ENCODE results near the gene STMND1. TPM values are rescaled to one million over a fixed set of nuclear protein-coding genes. Genes with fewer than 3 reads are reported as not detected.

The STMND1 gene
- total and polyA plus RNA-seq, 2 donors (not counting 1 experiment from before 2014, with no cell fraction given): not detected

- ChIA-PET CTCF (no interaction called here), POLR2A (no interaction called here)
- Histone ChIP-seq H3K9ac (ENCODE audit: low read length) (no peak overlapping the region), H3K79me2 (ENCODE audit: control insufficient read depth, insufficient read depth, low read length) (no peaks in the 10 kb centered on the region), H3K4me2 (replicated peaks; ENCODE audit: low read depth, low read length, poor library complexity, severe bottlenecking) (no peak overlapping the region), H3K4me1 (ENCODE audit: control insufficient read depth in 2 of 2, insufficient read depth in 2 of 2, low read length in 2 of 2) (no peaks in the 10 kb centered on the region), H3K9me3 (ENCODE audit: control extremely low read depth in 1 of 3, control insufficient read depth in 2 of 3, insufficient read depth in 1 of 3, low read length in 2 of 3) (no peaks in the 10 kb centered on the region), H3K27me3 (replicated peaks in 1 of 4; ENCODE audit: control extremely low read depth in 1 of 4, control insufficient read depth in 3 of 4, insufficient read depth in 4 of 4, low read length in 3 of 4) (peaks cover 0 to 9% (median 6%) of the 10 kb centered on the region in 4 experiments), H2AFZ (ENCODE audit: insufficient read depth, low read depth, low read length, poor library complexity, severe bottlenecking) (no peak overlapping the region), H3K36me3 (replicated peaks in 1 of 2; ENCODE audit: control extremely low read depth in 1 of 2, control insufficient read depth in 1 of 2, extremely low read depth in 1 of 2, insufficient read depth in 2 of 2, low read length in 1 of 2) (no peaks in the 10 kb centered on the region), H4K20me1 (ENCODE audit: control insufficient read depth, insufficient read depth, low read length, poor library complexity, severe bottlenecking) (no peaks in the 10 kb centered on the region), H3K27ac (ENCODE audit: low read length in 2 of 2) (no peak overlapping the region), H3K4me3 (ENCODE audit: control extremely low read depth in 1 of 5, extremely low read depth in 1 of 5, insufficient read depth in 1 of 5, low read depth in 2 of 5, low read length in 4 of 5) (no peak overlapping the region)
- H3K4me3 Mint-ChIP-seq: no peak overlapping the region
- no peaks in the 10 kb centered on the region for H3K9me3 Mint-ChIP-seq (ENCODE audit: insufficient read depth)
- DNase-seq (no peak), ATAC-seq (ENCODE audit: low read depth) (no peak)
- TF ChIP-seq CTCF (IDR thresholded peaks at IDR 0.05) (no peak), EZH2 (IDR thresholded peaks at IDR 0.05; ENCODE audit: borderline replicate concordance, insufficient read depth, low read depth, low read length, poor library complexity, severe bottlenecking) (no peak)
- H3K27ac Mint-ChIP-seq: no peak overlapping the region
- 89% methylated on average over 6 of the region's 6 CpGs for WGBS (ENCODE audit: insufficient coverage)
- intact Hi-C loops (cut with micrococcal nuclease): no loop called here
- H3K27me3 Mint-ChIP-seq: peaks cover 28% of the 10 kb centered on the region
- H3K4me1 Mint-ChIP-seq: no peaks in the 10 kb centered on the region
Observed at GRCh38 chr6:17096096-17096495, 5.8 kb upstream of the STMND1 start.

GRCh38 chr6:17096652-17097051 lies 5.2 kb upstream of the STMND1 start:
- peaks cover 0 to 3% (median 0%) of the 10 kb centered on the region in 3 donors for H3K9me3 ChIP-seq (ENCODE audit: control extremely low read depth in 1 of 3, control insufficient read depth in 2 of 3, insufficient read depth in 1 of 3, low read length in 2 of 3)
- POLR2A ChIA-PET: no interaction called here
- TF ChIP-seq EZH2 (IDR thresholded peaks at IDR 0.05; ENCODE audit: borderline replicate concordance, insufficient read depth, low read depth, low read length, poor library complexity, severe bottlenecking) (no peak), CTCF (IDR thresholded peaks at IDR 0.05) (no peak)
- no peaks in the 10 kb centered on the region for H3K4me1 ChIP-seq (ENCODE audit: control insufficient read depth in 2 of 2, insufficient read depth in 2 of 2, low read length in 2 of 2)
- peaks cover 0 to 9% (median 6%) of the 10 kb centered on the region in 4 experiments for H3K27me3 ChIP-seq (replicated peaks in 1 of 4; ENCODE audit: control extremely low read depth in 1 of 4, control insufficient read depth in 3 of 4, insufficient read depth in 4 of 4, low read length in 3 of 4)
- H3K79me2 ChIP-seq (ENCODE audit: control insufficient read depth, insufficient read depth, low read length): no peaks in the 10 kb centered on the region
- H3K9ac ChIP-seq (ENCODE audit: low read length): no peak overlapping the region
- no peaks in the 10 kb centered on the region for H3K9me3 Mint-ChIP-seq (ENCODE audit: insufficient read depth)
- no peak for ATAC-seq (ENCODE audit: low read depth)
- H3K27me3 Mint-ChIP-seq: peaks cover 28% of the 10 kb centered on the region
- no peak overlapping the region for H2AFZ ChIP-seq (ENCODE audit: insufficient read depth, low read depth, low read length, poor library complexity, severe bottlenecking)
- H3K4me3 Mint-ChIP-seq: no peak overlapping the region
- intact Hi-C loops (cut with micrococcal nuclease): no loop called here
- CTCF ChIA-PET: no interaction called here
- no peak overlapping the region for H3K27ac Mint-ChIP-seq
- H3K4me3 ChIP-seq (ENCODE audit: control extremely low read depth in 1 of 5, extremely low read depth in 1 of 5, insufficient read depth in 1 of 5, low read depth in 2 of 5, low read length in 4 of 5): no peak overlapping the region
- no CpG with 5 or more reads among the region's 1 CpG for WGBS (ENCODE audit: insufficient coverage)
- no peak overlapping the region for H3K27ac ChIP-seq (ENCODE audit: low read length in 2 of 2)
- H3K4me2 ChIP-seq (replicated peaks; ENCODE audit: low read depth, low read length, poor library complexity, severe bottlenecking): no peak overlapping the region
- no peaks in the 10 kb centered on the region for H4K20me1 ChIP-seq (ENCODE audit: control insufficient read depth, insufficient read depth, low read length, poor library complexity, severe bottlenecking)
- DNase-seq: no peak
- peaks cover 2% of the 10 kb centered on the region for H3K4me1 Mint-ChIP-seq
- H3K36me3 ChIP-seq (replicated peaks in 1 of 2; ENCODE audit: control extremely low read depth in 1 of 2, control insufficient read depth in 1 of 2, extremely low read depth in 1 of 2, insufficient read depth in 2 of 2, low read length in 1 of 2): no peaks in the 10 kb centered on the region

Measured in B cell (primary cell).